Breast epithelium (tissue), 3 donors: ENCODE results near the gene TATDN2.

Source experiments
- POLR2A ChIP-seq: fragments of 450-650 bp; IDR thresholded peaks from one replicate; pipeline ENCODE4 v1.6.1; 2016; ENCODE audit warnings: antibody characterized with exemption, mild to moderate bottlenecking, moderate library complexity
- TF ChIP-seq, protein P1 (sequence below), 3 donors: fragments of 450-650 bp; IDR thresholded peaks; one replicate each; pipeline ENCODE4 v1.5.1; 2016 to 2017; ENCODE audit warnings: antibody characterized with exemption in 3 of 3, mild to moderate bottlenecking in 3 of 3, moderate library complexity in 3 of 3

DNA sequence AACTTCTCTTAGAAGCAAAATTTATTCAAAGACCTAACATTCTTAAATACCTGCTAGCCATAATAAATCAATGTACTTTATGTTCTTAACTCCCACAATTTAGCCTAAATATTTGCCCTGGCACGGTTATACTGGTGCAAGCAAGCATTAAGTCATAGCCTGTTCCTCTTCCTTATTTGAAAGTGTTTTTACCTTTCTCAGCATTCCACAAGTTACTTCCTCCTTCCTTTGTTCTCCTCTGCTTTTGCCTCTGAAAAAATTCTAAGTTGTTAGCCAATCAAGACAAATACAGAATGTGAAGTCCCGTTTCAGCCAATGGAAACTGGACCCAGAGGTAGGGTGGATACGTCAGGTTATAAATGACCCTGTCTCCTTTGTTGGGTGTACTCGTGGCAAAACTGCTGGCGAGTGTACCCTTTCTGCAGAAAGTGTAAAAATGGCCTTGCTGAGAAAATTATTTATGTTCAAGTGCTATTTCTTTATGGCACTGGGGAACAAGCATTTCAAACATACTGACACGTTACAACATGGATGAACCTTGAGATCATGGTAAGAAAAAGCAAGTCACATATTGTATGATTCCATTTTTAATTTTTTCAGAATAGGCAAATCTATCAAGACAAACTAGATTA, 3.1 kb upstream of the TATDN2 start:
- TF ChIP-seq, protein P1, sequence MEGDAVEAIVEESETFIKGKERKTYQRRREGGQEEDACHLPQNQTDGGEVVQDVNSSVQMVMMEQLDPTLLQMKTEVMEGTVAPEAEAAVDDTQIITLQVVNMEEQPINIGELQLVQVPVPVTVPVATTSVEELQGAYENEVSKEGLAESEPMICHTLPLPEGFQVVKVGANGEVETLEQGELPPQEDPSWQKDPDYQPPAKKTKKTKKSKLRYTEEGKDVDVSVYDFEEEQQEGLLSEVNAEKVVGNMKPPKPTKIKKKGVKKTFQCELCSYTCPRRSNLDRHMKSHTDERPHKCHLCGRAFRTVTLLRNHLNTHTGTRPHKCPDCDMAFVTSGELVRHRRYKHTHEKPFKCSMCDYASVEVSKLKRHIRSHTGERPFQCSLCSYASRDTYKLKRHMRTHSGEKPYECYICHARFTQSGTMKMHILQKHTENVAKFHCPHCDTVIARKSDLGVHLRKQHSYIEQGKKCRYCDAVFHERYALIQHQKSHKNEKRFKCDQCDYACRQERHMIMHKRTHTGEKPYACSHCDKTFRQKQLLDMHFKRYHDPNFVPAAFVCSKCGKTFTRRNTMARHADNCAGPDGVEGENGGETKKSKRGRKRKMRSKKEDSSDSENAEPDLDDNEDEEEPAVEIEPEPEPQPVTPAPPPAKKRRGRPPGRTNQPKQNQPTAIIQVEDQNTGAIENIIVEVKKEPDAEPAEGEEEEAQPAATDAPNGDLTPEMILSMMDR (IDR thresholded peaks at IDR 0.05), result no peak
- TF ChIP-seq POLR2A, result no peak
